Muscle of leg (tissue), 11 donors: ENCODE data around the gene CRADD. TPM values are rescaled to one million over a fixed set of nuclear protein-coding genes. Genes with fewer than 3 reads are reported as not detected.

ENCODE experiments used
- DNase-seq: peaks from one replicate; pipeline ENCODE4 v3.0.0; 2013
- H3K27ac ChIP-seq: one replicate; pipeline ENCODE4 v1.5.1; 2013; ENCODE audit warnings: mild to moderate bottlenecking, low read length, control low read depth
- H3K27me3 ChIP-seq: one replicate; pipeline ENCODE4 v1.6.1; 2013; ENCODE audit warnings: low read length; ENCODE audit not compliant: control insufficient read depth, insufficient read depth
- H3K36me3 ChIP-seq: one replicate; pipeline ENCODE4 v1.6.1; 2013; ENCODE audit warnings: low read length; ENCODE audit not compliant: control insufficient read depth, insufficient read depth
- H3K4me1 ChIP-seq: one replicate; pipeline ENCODE4 v1.6.1; 2013; ENCODE audit warnings: low read length; ENCODE audit not compliant: control insufficient read depth, insufficient read depth
- H3K4me3 ChIP-seq: one replicate; pipeline ENCODE4 v1.5.1; 2013; ENCODE audit warnings: low read length, control low read depth
- H3K9me3 ChIP-seq: replicated peaks from 2 replicates; pipeline ENCODE4 v1.6.1; 2013; ENCODE audit warnings: low read depth, low read length; ENCODE audit not compliant: control insufficient read depth
- WGBS: methylation state at CpG from one replicate; pipeline ENCODE4 v1.1.5; 2013; ENCODE audit warnings: missing lambda C conversion rate; ENCODE audit not compliant: insufficient coverage; 5-methylcytosine and 5-hydroxymethylcytosine counted together
- polyA plus RNA-seq, 8 donors: library from polyadenylated mRNA; unstranded; fragments of 120-200 nt; gene quantifications; one replicate each; pipeline versions ENCODE4 v1.2.1 to v1.2.3, GENCODE V29; 2013; ENCODE audit warnings: inconsistent platforms in 1 of 8, low replicate concordance in 1 of 8; ENCODE audit not compliant: insufficient read length in 8 of 8, insufficient read depth in 1 of 8
- total RNA-seq: library from RNA; stranded (reverse); fragments of 120-200 nt; gene quantifications from one replicate; pipeline ENCODE4 v1.2.4, GENCODE V29; 2013

CRADD gene
- total and polyA plus RNA-seq, 9 donors: 9.1 to 15.2 (median 12.9) TPM

GRCh38 chr12:93680006-93680405 lies 2.8 kb downstream of the CRADD start:
- DNase-seq: no peak
- Histone ChIP-seq H3K4me3 (no peak overlapping the region), H3K36me3 (no peaks in the 10 kb centered on the region), H3K9me3 (no peaks in the 10 kb centered on the region), H3K27me3 (no peaks in the 10 kb centered on the region), H3K4me1 (peaks cover 31% of the 10 kb centered on the region), H3K27ac (peak overlapping the region; percentile 56)
- WGBS: no CpG with 5 or more reads among the region's 2 CpGs

GRCh38 chr12:93682846-93683261 lies 5.7 kb downstream of the CRADD start:
- no peak overlapping the region for H3K4me3 ChIP-seq
- WGBS: 53% methylated on average over 3 of the region's 5 CpGs
- no peaks in the 10 kb centered on the region for H3K36me3 ChIP-seq
- H3K9me3 ChIP-seq: no peaks in the 10 kb centered on the region
- H3K27me3 ChIP-seq: no peaks in the 10 kb centered on the region
- DNase-seq: no peak
- peaks cover 24% of the 10 kb centered on the region for H3K4me1 ChIP-seq
- H3K27ac ChIP-seq: peak overlapping the region; percentile 20

GRCh38 chr12:93683410-93683809 lies 6.2 kb downstream of the CRADD start:
- Histone ChIP-seq H3K4me1 (peaks cover 19% of the 10 kb centered on the region), H3K27me3 (no peaks in the 10 kb centered on the region), H3K9me3 (no peaks in the 10 kb centered on the region), H3K27ac (no peak overlapping the region), H3K36me3 (no peaks in the 10 kb centered on the region), H3K4me3 (no peak overlapping the region)
- DNase-seq: no peak
- 93% methylated on average over 4 of the region's 5 CpGs for WGBS

DNA sequence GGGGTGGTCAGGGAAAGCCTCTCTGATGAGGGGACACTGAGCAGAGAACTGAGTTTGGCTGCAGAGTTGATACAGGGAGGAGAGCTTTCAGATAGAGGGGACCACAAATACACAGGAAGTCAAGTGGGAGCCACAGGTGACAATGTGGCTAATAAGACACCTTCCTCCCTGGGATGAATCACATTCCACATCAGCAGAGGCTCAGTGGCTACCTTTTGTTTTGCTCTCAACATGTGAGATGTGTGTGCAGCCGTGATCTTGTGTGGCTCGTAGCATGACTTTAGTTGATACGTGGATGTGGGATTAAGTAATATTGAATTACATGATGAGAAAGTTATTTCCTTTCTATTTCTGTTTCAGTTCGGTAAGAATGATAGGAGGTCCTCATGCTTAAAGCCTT lies 7.5 kb downstream of the CRADD start:
- Histone ChIP-seq H3K27ac (no peak overlapping the region), H3K4me1 (peaks cover 8% of the 10 kb centered on the region), H3K36me3 (no peaks in the 10 kb centered on the region), H3K9me3 (no peaks in the 10 kb centered on the region), H3K27me3 (no peaks in the 10 kb centered on the region), H3K4me3 (no peak overlapping the region)
- DNase-seq: no peak
- WGBS: 65% methylated on average over 3 of the region's 4 CpGs

DNA sequence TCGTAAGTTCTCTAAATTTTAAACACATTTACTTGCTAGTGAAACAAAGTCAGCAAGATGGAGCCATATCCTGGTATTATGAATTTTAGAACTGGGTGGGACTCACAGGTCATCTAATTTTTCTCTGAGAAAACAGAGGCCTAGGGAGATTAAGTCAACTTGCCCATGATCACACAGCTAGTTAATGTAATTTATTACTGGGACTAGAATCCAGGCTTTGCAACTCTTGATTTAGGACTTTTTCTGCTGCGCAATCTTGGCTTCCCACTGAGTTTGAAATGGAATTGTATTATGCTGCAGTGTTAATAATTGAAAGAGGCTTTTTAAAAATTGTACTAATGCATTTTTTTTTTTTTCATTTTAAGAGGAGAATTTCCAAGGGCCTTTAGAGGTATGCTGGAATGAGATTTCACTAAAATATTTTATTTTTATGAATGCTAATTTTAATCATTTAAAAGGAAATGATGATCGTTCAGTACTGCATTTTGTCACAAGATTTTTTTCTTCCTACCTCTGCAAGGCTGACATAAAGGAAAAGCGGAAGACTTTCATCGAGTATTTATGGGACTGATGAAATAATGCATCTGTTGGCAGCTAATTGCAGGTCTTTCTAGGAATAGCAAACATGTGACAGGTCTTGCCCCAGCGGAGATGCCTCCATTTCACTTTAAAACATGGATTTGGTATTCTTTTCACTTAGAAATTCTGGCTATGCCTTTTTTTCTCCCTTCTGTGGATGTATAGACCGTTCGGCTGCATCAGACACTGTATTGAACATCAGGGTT lies 9.6 kb downstream of the CRADD start:
- no peaks in the 10 kb centered on the region for H3K27me3 ChIP-seq
- no peak overlapping the region for H3K27ac ChIP-seq
- DNase-seq: no peak
- no peak overlapping the region for H3K4me3 ChIP-seq
- H3K4me1 ChIP-seq: peaks cover 6% of the 10 kb centered on the region
- H3K9me3 ChIP-seq: no peaks in the 10 kb centered on the region
- WGBS: 50% methylated on average over 2 of the region's 8 CpGs
- H3K36me3 ChIP-seq: no peaks in the 10 kb centered on the region

GRCh38 chr12:93689076-93689834 lies 12.1 kb downstream of the CRADD start:
- no peak for DNase-seq
- H3K9me3 ChIP-seq: no peaks in the 10 kb centered on the region
- H3K36me3 ChIP-seq: no peaks in the 10 kb centered on the region
- no peaks in the 10 kb centered on the region for H3K27me3 ChIP-seq
- no peaks in the 10 kb centered on the region for H3K4me1 ChIP-seq
- no peak overlapping the region for H3K27ac ChIP-seq
- no peak overlapping the region for H3K4me3 ChIP-seq
- WGBS: no CpG with 5 or more reads among the region's 2 CpGs

GRCh38 chr12:93696462-93696861 lies 19.3 kb downstream of the CRADD start:
- Histone ChIP-seq H3K27me3 (no peaks in the 10 kb centered on the region), H3K27ac (no peak overlapping the region), H3K36me3 (no peaks in the 10 kb centered on the region), H3K4me3 (no peak overlapping the region), H3K4me1 (no peaks in the 10 kb centered on the region), H3K9me3 (no peaks in the 10 kb centered on the region)
- DNase-seq: no peak

- Histone ChIP-seq H3K4me3 (no peak overlapping the region), H3K27ac (no peak overlapping the region), H3K36me3 (no peaks in the 10 kb centered on the region), H3K4me1 (no peaks in the 10 kb centered on the region), H3K9me3 (no peaks in the 10 kb centered on the region), H3K27me3 (no peaks in the 10 kb centered on the region)
- no CpG with 5 or more reads among the region's 3 CpGs for WGBS
- no peak for DNase-seq
Measured at GRCh38 chr12:93698307-93699092, 21.3 kb downstream of the CRADD start.

GRCh38 chr12:93699271-93700145 lies 22.3 kb downstream of the CRADD start:
- 77% methylated on average over 5 of the region's 9 CpGs for WGBS
- Histone ChIP-seq H3K4me3 (no peak overlapping the region), H3K4me1 (no peaks in the 10 kb centered on the region), H3K36me3 (no peaks in the 10 kb centered on the region), H3K9me3 (no peaks in the 10 kb centered on the region), H3K27ac (no peak overlapping the region), H3K27me3 (no peaks in the 10 kb centered on the region)
- no peak for DNase-seq
